PC-9 (cell line): ENCODE data around the gene PROC.

Experiments
- CTCF ChIP-seq: fragments of 200-600 bp; sonication (generic); conservative IDR thresholded peaks from 2 replicates; pipeline ENCODE4 v1.6.1; 2017; ENCODE audit warnings: mixed run types, antibody characterized with exemption, mild to moderate bottlenecking, moderate library complexity
- EZH2 ChIP-seq: fragments of 200-600 bp; sonication (generic); IDR thresholded peaks from 2 replicates; pipeline ENCODE4 v1.8.0; 2017; ENCODE audit warnings: antibody characterized with exemption, low read depth

- TF ChIP-seq EZH2 (no peak), CTCF (no peak; the same call in 1 of the 2 replicates)
Measured at GRCh38 chr2:127413782-127414637, 4.2 kb upstream of the PROC start.
